ENCODE results near the gene EVL. TPM values are rescaled to one million over a fixed set of nuclear protein-coding genes. Genes with fewer than 3 reads are reported as not detected.

EVL gene
- total and polyA plus RNA-seq, 12 donors = 26.0 to 79.4 (median 47.6) TPM

GRCh38 chr14:100034961-100035500 is 30.2 kb upstream of the EVL start:
- H3K9me3 ChIP-seq = no peaks in the 10 kb centered on the region
- H3K27ac ChIP-seq = no peak overlapping the region
- peaks cover 2 to 44% (median 25%) of the 10 kb centered on the region in 9 donors for H3K4me1 ChIP-seq
- ATAC-seq = no peak
- no peaks in the 10 kb centered on the region for H3K27me3 ChIP-seq
- no peak for DNase-seq
- intact Hi-C loops (cut with DNase I) = no loop called here
- H3K36me3 ChIP-seq = no peaks in the 10 kb centered on the region
- H3K4me3 ChIP-seq = no peak overlapping the region
- TF ChIP-seq CTCF (IDR thresholded peaks at IDR 0.05) = no peak

- Histone ChIP-seq H3K36me3 (no peaks in the 10 kb centered on the region), H3K9me3 (no peaks in the 10 kb centered on the region), H3K4me3 (no peak overlapping the region), H3K27me3 (no peaks in the 10 kb centered on the region), H3K27ac (no peak overlapping the region), H3K4me1 (peaks cover 2 to 37% (median 21%) of the 10 kb centered on the region in 9 donors)
- TF ChIP-seq CTCF (IDR thresholded peaks at IDR 0.05) = no peak
- no peak for ATAC-seq
- intact Hi-C loops (cut with DNase I) = no loop called here
- DNase-seq = no peak
- WGBS, 2 donors = 92 to 96% methylated on average over 2 of the region's 2 CpGs
Measured at GRCh38 chr14:100035700-100036099, 29.5 kb upstream of the EVL start.

- DNase-seq (peak in 1 of 2 donors; percentile 23), ATAC-seq (peak in 1 of 8 donors; percentile 52)
- WGBS, 2 donors = 59 to 65% methylated on average over 2 of the region's 2 CpGs
- Histone ChIP-seq H3K4me1 (peaks cover 0 to 23% (median 6%) of the 10 kb centered on the region in 9 donors), H3K27me3 (no peaks in the 10 kb centered on the region), H3K9me3 (no peaks in the 10 kb centered on the region), H3K4me3 (no peak overlapping the region), H3K27ac (no peak overlapping the region), H3K36me3 (no peaks in the 10 kb centered on the region)
- no peak for TF ChIP-seq CTCF (IDR thresholded peaks at IDR 0.05)
- intact Hi-C loops (cut with DNase I) = no loop called here
Measured at GRCh38 chr14:100037353-100037752, 27.9 kb upstream of the EVL start.

DNA sequence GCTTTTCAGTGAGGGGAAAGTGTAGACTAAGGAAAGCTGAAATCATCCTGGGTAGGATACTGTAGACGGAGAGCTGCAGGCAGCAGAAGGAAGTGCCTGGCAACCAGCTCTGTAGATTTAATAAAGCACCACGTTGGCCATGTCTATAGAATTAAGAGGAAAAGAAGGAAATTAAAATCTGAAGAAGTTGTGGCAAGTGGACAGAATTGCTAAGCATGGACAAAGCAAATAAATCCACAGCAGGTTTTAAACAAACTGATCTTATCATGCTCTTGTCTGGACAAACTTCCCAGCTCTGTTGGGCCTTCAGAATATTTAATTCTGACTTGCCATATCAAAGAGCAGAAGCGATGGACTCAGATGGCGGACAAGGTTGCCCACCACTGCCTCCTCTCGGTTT is 27.2 kb upstream of the EVL start:
- no peak for TF ChIP-seq CTCF (IDR thresholded peaks at IDR 0.05)
- H3K4me1 ChIP-seq = peaks cover 0 to 28% (median 6%) of the 10 kb centered on the region in 9 donors
- DNase-seq (no peak), ATAC-seq (no peak)
- H3K9me3 ChIP-seq = no peaks in the 10 kb centered on the region
- no peaks in the 10 kb centered on the region for H3K36me3 ChIP-seq
- H3K4me3 ChIP-seq = no peak overlapping the region
- intact Hi-C loops (cut with DNase I) = no loop called here
- no peak overlapping the region for H3K27ac ChIP-seq
- H3K27me3 ChIP-seq = no peaks in the 10 kb centered on the region
- 85 to 89% methylated on average over 5 of the region's 5 CpGs for WGBS, 2 donors

All from heart right ventricle (tissue), 16 donors.